ENCODE results near the gene TRIP11.

TRIP11 gene

DNA sequence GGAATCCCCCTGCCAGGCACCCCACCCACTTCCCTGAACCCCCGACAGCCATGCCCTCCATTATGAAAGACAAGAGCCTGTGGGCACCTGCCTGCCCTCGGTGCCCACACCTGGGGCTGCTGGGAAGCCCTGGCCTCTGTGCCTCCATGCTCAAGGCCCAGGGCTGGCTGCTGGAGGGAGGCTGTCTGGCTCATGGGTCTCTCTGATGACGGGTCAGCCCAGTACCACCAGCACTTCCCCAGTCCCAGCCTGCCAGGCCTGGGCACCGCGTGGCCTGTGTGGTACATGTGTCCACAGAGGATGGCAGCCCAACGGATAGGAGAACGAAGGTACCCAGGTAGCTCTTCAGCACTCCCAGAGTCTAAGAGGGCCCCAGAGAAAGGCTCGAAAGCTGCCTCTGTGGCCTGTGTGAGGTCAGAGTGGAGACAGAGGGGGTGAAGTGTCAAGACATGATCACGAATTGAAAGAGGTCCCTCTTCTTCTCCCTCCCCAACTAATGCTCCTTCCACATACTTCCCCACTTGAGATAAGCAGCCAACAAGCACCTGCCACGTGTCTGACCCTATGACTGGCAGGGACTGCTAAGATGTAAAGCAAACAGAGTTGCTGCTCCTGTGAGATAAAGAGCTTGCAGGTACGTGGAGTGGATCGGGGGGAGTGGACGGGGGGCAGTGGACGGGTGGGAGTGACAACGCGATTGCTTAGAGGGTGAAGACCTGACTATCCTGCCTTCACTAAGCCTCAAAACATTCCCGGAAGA, 113.5 kb downstream of the TRIP11 start:
- Histone ChIP-seq H3K27me3 (ENCODE audit: insufficient read depth, low read length) (no peaks in the 10 kb centered on the region), H3K79me2 (ENCODE audit: insufficient read depth, low read length) (no peaks in the 10 kb centered on the region), H3K9me2 (ENCODE audit: low read depth, low read length) (no peaks in the 10 kb centered on the region), H3F3A (ENCODE audit: insufficient read depth, low read length) (no peaks in the 10 kb centered on the region), H3K9ac (ENCODE audit: low read length) (no peak overlapping the region), H3K4me3 (ENCODE audit: low read depth, low read length, poor library complexity, severe bottlenecking) (no peak overlapping the region), H4K20me1 (ENCODE audit: insufficient read depth, low read length) (no peaks in the 10 kb centered on the region), H3K4me2 (ENCODE audit: low read length) (no peak overlapping the region), H2AFZ (ENCODE audit: low read length) (no peak overlapping the region), H3K9me3 (ENCODE audit: low read length) (no peaks in the 10 kb centered on the region), H3K27ac (ENCODE audit: low read depth, low read length, poor library complexity, severe bottlenecking) (no peak overlapping the region), H3K36me3 (ENCODE audit: insufficient read depth, low read length) (no peaks in the 10 kb centered on the region), H3K4me1 (ENCODE audit: insufficient read depth, low read length, severe bottlenecking) (no peaks in the 10 kb centered on the region)
- no peak for TF ChIP-seq EZH2 (IDR thresholded peaks at IDR 0.05; ENCODE audit: borderline replicate concordance, low read length)
- TF ChIP-seq, protein P1, sequence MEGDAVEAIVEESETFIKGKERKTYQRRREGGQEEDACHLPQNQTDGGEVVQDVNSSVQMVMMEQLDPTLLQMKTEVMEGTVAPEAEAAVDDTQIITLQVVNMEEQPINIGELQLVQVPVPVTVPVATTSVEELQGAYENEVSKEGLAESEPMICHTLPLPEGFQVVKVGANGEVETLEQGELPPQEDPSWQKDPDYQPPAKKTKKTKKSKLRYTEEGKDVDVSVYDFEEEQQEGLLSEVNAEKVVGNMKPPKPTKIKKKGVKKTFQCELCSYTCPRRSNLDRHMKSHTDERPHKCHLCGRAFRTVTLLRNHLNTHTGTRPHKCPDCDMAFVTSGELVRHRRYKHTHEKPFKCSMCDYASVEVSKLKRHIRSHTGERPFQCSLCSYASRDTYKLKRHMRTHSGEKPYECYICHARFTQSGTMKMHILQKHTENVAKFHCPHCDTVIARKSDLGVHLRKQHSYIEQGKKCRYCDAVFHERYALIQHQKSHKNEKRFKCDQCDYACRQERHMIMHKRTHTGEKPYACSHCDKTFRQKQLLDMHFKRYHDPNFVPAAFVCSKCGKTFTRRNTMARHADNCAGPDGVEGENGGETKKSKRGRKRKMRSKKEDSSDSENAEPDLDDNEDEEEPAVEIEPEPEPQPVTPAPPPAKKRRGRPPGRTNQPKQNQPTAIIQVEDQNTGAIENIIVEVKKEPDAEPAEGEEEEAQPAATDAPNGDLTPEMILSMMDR (IDR thresholded peaks at IDR 0.05; ENCODE audit: low read length): no peak

DNA sequence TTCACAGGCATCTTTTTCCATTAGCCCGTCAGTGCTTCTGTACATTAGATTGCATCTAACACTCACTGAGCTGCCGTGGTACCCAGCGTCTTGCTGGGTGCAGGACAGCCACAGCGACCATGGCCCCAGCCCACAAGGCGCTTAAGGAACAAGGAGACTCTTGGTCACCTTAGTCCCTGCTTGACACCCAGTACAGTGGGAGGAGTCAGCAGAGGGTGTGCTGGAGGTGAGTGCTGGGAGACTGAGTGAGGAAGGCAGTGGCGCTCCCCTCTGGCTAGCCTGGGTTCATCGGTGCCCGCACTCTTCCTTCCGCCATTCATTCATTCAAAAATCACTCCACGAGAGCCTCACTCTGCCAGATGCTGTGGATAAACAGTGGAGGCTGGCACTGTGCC, 114.1 kb downstream of the TRIP11 start:
- no peak overlapping the region for H3K4me3 ChIP-seq (ENCODE audit: low read depth, low read length, poor library complexity, severe bottlenecking)
- H3K27ac ChIP-seq (ENCODE audit: low read depth, low read length, poor library complexity, severe bottlenecking): no peak overlapping the region
- H3K4me2 ChIP-seq (ENCODE audit: low read length): no peak overlapping the region
- H2AFZ ChIP-seq (ENCODE audit: low read length): no peak overlapping the region
- H3K9me3 ChIP-seq (ENCODE audit: low read length): no peaks in the 10 kb centered on the region
- H3F3A ChIP-seq (ENCODE audit: insufficient read depth, low read length): no peaks in the 10 kb centered on the region
- H3K27me3 ChIP-seq (ENCODE audit: insufficient read depth, low read length): no peaks in the 10 kb centered on the region
- H3K36me3 ChIP-seq (ENCODE audit: insufficient read depth, low read length): no peaks in the 10 kb centered on the region
- H4K20me1 ChIP-seq (ENCODE audit: insufficient read depth, low read length): no peaks in the 10 kb centered on the region
- H3K9ac ChIP-seq (ENCODE audit: low read length): no peak overlapping the region
- TF ChIP-seq, protein P1 (IDR thresholded peaks at IDR 0.05; ENCODE audit: low read length): no peak
- no peak for TF ChIP-seq EZH2 (IDR thresholded peaks at IDR 0.05; ENCODE audit: borderline replicate concordance, low read length)
- no peaks in the 10 kb centered on the region for H3K9me2 ChIP-seq (ENCODE audit: low read depth, low read length)
- no peaks in the 10 kb centered on the region for H3K4me1 ChIP-seq (ENCODE audit: insufficient read depth, low read length, severe bottlenecking)
- no peaks in the 10 kb centered on the region for H3K79me2 ChIP-seq (ENCODE audit: insufficient read depth, low read length)

DNA sequence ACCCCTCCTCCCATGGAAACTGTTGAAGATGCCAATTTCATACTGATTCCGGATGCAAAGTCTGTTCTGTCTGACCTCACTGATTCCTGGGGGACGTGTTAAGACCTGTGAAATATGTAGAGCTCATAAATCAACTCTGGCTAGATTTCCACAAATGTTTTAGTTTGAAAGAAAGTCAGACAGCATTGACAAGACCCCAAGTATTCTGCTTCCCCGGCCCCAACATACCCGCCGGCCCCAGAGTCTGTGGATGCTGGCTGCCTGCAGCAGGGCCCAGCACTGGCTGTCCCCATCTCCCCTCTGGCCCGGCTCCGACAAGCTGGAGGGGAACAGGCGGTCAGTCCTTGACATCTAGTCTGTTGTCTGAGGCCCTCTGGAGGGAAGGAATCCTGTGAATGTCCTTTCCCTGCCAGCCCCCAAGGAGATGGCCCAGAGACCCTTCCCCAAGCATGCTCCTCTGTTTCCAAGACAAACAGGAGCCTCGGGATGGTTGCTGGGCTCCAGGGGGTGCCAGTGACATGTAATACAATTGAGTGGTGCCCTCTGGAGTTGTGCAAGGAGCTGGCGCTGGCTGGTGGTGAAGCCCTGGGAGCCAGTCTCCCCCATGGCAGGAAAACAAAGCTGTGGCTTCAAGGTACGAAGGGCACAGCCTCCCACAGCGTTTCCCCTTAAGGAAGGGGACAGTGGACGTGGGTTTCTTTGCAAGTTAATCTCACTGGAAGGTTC, 114.7 kb downstream of the TRIP11 start:
- Histone ChIP-seq H3K9me3 (ENCODE audit: low read length) (no peaks in the 10 kb centered on the region), H3K9me2 (ENCODE audit: low read depth, low read length) (no peaks in the 10 kb centered on the region), H3K9ac (ENCODE audit: low read length) (no peak overlapping the region), H3K27ac (ENCODE audit: low read depth, low read length, poor library complexity, severe bottlenecking) (no peak overlapping the region), H3K4me3 (ENCODE audit: low read depth, low read length, poor library complexity, severe bottlenecking) (no peak overlapping the region), H3K36me3 (ENCODE audit: insufficient read depth, low read length) (no peaks in the 10 kb centered on the region), H3K4me1 (ENCODE audit: insufficient read depth, low read length, severe bottlenecking) (no peaks in the 10 kb centered on the region), H3K4me2 (ENCODE audit: low read length) (no peak overlapping the region), H4K20me1 (ENCODE audit: insufficient read depth, low read length) (no peaks in the 10 kb centered on the region), H2AFZ (ENCODE audit: low read length) (no peak overlapping the region), H3K27me3 (ENCODE audit: insufficient read depth, low read length) (no peaks in the 10 kb centered on the region), H3F3A (ENCODE audit: insufficient read depth, low read length) (no peaks in the 10 kb centered on the region), H3K79me2 (ENCODE audit: insufficient read depth, low read length) (no peaks in the 10 kb centered on the region)
- TF ChIP-seq, protein P1 (IDR thresholded peaks at IDR 0.05; ENCODE audit: low read length): no peak
- no peak for TF ChIP-seq EZH2 (IDR thresholded peaks at IDR 0.05; ENCODE audit: borderline replicate concordance, low read length)
